ENCODE results near the gene ID1.
"Not testable (repeated sequence)": the region's sequence is repeated elsewhere in the genome, so short reads cannot be mapped to it uniquely, and the experiment has no call there.

The ID1 gene

GRCh38 chr20:31638816-31639215 is 33.7 kb downstream of the ID1 start:
- no peak for DNase-seq

GRCh38 chr20:31640259-31640658 is 35.2 kb downstream of the ID1 start:
- no peak for DNase-seq

DNA sequence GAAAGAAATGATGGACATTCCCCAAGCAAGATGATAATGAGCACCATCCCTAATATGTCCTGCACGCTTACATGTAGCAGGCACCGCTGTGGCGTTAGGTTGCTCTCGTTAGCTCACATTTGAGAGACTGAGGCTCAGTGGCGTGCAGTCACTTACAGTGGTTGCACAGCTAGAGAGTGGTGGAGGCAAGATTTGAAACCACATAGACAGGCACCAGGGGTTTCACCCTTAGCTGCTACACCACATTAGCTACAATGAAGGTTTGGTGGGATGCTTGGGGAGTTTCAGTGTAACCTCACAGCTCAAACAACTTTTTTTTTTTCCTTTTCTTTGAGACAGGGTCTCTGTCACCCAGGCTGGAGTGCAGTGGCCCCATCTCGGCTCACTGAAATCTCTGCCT is 36.3 kb downstream of the ID1 start:
- DNase-seq: no peak

GRCh38 chr20:31642837-31643236 is 37.7 kb downstream of the ID1 start:
- DNase-seq: no peak

DNA sequence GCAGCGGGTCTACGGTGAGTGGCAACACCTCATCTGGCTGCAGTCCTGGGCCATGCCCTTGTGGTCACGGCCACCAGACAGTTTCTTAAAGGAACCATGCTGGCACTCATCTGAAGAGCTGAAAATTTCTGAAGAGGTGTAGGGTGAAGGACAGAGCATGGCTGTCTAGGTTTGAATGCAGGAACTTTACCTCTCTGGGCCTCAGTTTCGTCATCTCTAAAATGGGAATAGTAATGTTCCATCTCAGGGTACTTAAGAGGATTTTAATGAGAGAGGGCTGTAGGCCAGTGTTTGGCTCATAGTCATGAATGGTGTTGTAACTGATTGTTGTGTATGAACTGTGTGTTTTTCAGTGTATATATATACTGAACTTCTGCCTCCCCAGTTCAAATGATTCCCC is 38.4 kb downstream of the ID1 start:
- DNase-seq: no peak

DNA sequence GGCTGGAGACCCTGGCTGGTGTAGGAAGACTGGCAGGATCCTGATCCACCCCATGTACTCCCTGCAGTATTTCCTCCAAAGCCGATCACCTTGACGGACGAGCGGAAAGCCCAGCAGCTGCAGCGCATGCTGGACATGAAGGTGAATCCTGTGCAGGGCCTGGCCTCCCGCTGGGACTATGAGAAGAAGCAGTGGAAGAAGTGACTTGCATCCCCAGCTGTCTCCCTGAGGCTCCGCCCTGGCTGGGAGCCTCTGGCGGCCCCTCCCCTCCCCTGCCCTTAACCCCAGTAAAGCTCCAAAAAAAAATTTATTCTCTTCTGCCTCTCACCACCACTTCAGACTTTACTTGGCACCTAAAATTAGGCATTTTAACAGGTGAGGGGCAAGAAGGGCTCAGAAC is 39.6 kb downstream of the ID1 start:
- no peak for DNase-seq

- DNase-seq: not testable (repeated sequence)
These were observed 43.0 kb downstream of the ID1 start for GRCh38 chr20:31648104-31648503.

- no peak for DNase-seq
These were observed 47.9 kb downstream of the ID1 start for GRCh38 chr20:31652917-31653396.

DNA sequence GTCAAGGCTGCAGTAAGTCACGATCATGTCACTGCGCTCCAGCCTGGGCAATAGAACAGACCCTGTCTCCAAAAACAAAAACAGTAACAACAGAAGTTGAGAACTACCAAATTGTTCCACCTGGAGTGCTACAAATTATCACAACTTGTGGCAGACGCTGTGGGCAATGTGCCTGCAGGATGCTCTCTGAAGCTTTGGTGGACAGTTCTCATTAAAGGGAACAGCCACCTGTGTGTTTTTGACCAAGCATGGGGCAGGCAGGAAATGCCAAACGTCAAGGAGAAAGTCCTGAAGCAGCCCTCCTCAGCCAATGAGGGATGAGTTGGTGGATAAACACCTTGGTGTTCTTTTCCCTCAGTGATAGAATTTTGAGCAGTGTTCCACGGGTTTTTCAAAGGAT is 48.5 kb downstream of the ID1 start:
- DNase-seq: no peak

GRCh38 chr20:31654534-31654933 is 49.4 kb downstream of the ID1 start:
- no peak for DNase-seq

Measured in activated T-cell treated with anti-CD3 and anti-CD28 coated beads for 4 hours (primary cell).